GM18520 (cell line): Measurements from ENCODE around the gene TRIM24.

Experiments used
- ATAC-seq: cut with Tn5 transposase; IDR thresholded peaks from one replicate; pipeline ENCODE4 v1.9.1; 2021; ENCODE audit not compliant: unreplicated experiment

The TRIM24 gene

DNA sequence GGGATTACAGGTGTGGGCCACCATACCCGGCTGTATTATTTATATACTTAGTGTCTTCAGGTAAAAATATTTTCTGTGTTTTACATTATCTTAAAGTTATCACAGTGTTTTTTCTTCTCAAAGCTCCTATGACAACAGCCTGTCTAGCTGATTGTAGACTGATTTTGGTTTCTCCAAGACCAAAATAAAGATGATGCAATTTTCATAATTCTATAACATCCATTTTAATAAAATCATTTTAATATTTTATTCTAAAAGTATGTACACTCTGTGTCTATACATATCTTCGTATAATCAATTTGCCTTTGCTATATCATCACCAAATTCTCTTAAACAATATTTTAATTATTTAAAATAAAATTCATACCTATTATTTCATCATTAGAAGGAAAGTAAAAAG is 108.6 kb downstream of the TRIM24 start:
- ATAC-seq: no peak

DNA sequence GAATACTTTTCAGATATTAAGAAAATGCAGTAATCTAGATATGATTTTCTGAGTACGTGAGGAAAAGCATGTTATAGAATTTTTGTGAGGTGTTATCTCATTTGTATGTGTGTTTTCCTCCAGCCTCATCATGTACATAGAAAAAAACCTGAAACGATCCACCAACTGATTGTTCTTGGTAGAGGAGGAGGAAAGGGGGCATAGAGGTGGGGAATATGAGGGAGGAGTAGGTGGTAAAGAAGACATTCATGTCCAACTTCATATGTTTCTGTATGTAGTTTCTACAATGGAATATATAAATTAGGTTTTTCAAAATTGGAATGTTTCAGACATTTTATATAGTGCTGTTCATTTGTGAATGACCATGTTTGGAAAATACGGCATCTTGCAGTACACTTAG is 109.4 kb downstream of the TRIM24 start:
- no peak for ATAC-seq

DNA sequence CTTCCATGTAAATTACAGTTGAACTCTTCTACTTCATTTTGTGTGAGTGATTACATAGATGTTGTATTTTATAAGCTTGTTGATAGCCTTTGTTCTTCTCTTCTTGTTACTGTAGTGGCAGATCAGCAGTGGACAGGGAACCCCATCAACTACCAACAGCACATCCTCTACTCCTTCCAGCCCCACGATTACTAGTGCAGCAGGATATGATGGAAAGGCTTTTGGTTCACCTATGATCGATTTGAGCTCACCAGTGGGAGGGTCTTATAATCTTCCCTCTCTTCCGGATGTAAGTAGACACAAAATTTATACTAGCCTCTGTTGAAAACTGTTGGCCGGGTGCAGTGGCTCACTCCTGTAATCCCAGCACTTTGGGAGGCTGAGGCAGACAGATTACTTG is 110.7 kb downstream of the TRIM24 start:
- no peak for ATAC-seq

DNA sequence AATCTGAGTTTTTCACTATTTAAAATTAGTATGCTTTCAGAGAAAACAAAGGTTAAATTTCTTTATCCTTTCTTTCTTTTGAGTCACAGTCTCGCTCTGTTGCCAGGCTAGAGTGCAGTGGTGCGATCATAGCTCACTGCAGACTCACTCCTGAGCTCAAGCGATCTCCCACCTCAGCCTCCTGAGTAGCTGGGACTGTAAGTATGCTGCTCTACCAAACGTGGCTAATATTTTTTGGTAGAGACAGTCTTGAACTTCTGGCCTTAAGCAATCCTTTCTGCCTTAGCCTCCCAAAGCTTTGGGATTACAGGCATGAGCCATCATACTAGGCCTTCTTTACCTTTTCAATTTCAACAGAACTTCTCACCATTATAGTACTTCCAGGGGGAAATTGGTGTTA is 113.7 kb downstream of the TRIM24 start:
- no peak for ATAC-seq

DNA sequence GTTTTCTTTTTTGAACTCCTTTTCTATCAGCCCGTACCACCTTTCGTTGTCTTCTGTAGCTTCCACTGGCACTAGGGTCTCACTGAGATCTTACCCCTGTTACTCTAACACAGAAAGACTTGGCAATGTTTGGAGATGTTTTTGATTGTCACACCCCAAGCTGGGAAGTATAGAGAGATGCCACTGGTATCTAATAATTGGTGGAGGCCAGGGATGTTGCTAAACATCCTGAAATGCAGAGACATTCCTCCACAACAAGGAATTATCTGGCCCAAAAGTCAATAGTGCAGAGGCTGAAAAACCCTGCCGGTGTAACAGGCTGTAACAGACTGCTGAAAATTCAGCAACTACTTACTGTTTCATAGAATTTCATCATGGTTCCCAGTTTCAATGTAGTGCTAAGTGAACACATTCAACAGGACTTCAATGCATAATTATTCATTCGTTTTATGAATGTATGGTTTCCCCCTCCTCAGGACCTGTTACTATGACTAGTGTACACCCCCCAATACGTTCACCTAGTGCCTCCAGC is 115.9 kb downstream of the TRIM24 start:
- ATAC-seq: no peak

DNA sequence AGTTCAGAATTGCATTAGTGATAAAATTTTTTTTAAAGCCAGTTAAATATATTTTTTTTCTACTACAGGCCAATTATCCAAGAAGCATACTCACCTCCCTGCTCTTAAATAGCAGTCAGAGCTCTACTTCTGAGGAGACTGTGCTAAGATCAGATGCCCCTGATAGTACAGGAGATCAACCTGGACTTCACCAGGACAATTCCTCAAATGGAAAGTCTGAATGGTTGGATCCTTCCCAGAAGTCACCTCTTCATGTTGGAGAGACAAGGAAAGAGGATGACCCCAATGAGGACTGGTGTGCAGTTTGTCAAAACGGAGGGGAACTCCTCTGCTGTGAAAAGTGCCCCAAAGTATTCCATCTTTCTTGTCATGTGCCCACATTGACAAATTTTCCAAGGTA is 119.1 kb downstream of the TRIM24 start:
- ATAC-seq: no peak

DNA sequence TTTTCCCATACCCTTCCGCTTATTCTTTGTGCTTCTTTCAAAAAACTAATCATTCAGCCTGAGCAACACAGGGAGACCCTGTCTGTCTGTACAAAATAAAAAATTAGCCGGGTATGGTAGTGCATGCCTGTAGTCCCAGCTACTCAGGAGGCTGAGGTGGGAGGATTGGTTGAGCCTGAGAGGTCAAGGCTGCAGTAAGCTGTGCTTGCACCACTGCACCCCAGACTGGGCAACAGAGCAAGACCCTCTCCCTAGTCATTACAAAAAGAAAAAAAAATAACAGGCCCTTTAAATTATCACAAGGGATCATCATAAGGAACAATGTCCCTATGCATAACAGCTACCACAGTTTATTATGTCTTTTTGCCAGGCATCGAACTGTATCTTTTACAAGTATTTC is 119.6 kb downstream of the TRIM24 start:
- no peak for ATAC-seq

DNA sequence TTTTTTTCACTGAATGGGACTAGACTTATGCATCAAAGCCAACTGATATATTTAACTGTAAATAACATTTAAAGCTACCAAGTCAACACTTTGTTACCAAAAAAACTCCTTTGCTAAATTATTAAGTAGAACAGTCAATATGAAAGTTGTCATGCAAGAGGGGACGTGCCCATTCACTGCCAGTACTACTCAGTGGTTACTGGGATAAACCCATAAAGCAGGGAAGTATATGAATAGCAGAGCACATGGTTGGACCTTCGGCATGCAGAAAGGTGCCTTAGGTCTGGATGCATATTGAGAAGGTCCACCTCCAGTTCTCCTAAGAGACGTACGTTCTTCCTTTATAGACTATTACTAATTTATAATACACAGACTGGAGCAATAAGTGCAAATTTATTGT is 121.0 kb downstream of the TRIM24 start:
- ATAC-seq: peak; percentile 63

DNA sequence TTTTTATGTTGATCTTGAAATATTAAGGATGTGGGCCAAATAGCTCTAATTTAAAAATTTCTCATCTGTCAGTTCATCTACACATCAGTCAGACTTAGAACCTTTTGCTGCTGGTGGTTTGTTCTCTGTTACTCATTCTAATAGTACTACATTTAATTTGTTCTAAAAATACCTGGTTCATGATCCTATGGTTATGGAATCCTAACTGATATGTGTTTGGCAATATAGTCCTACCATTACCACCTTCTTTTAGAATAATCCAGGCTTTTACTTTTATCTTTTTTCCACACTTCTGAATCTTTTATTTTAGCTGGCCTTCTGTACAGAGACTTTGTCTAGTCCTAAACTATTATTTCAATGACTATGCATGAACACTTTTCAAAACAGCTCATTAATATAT is 124.2 kb downstream of the TRIM24 start:
- ATAC-seq: no peak

DNA sequence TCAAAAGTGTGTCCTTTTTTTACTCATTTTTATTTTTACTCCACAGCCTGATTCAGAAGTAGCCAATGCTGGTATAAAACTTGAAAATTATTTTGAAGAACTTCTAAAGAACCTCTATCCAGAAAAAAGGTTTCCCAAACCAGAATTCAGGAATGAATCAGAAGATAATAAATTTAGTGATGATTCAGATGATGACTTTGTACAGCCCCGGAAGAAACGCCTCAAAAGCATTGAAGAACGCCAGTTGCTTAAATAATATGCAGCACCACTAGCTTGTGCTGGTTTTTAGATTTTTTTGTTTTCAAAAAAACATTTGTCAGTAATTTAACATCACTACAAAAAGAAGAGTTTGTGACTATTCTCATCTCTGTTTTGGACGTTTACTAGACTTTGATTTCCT is 124.6 kb downstream of the TRIM24 start:
- ATAC-seq: no peak

DNA sequence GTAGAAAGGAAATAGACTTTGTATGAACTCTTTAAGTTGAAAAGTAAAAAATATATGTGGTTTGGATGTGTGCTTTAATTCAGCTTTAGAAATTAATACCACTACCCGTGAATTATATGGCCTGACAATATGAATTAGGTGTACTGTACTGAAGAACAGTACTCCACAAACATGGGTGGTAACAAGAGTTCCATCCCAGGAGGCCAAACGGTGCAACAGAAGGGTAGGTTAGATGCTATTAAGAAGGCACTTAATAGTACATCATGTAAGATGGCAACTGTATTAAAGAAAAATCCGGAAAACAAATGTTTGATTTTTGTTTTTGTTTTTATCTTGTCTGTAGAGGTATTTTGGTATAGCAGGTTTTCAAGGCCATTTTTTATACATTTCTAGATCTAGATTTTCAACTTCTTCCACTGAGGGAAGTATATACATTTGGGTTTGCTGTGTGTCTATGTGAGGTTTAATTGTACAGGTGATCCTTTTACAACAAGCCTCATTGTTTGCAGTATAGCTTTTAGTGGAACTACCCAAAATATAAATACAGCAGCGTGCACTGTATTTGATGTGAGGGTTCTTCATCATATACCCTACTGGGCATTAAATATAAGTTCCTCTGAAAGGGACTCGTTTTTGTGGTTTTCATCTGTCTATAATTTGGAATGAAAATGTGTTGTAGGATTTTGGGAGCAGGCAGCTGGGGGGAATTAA is 125.4 kb downstream of the TRIM24 start:
- ATAC-seq: no peak

DNA sequence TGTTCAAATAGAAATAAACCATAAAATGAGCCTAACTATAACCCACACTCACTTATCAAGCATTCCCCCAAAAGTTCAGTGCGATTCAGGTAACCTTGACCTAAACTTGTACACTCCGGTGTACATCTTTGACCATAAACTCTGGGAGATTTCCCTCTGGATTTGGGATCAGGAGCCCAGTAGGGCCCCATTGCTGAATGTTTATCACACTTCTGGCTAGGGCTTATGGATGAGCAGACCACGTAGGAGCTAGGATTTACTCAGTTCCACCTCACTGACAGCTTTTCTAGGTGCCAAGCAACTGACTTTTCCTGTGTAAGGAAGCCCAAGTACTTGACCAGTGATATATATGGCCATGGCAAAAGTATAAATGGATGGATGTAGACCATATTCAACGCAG is 127.4 kb downstream of the TRIM24 start:
- ATAC-seq: no peak

DNA sequence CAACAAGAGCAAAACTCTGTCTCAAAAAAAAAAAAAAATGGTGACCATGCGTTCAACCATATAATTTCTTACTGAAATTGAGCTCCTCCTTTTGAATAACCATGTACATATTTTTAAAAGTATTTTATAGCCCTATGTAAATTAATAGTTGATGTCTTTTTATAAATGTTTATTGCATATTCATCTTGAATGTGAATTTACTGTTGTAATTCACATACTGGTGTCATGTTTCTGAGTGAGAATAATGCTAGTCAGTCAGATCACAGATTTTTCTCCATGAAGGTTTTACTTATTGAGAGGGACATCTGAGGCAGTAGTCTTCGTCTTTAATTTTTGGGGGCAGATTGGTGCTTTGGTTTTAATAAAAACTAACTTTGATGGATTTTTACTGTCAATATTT is 128.9 kb downstream of the TRIM24 start:
- no peak for ATAC-seq

DNA sequence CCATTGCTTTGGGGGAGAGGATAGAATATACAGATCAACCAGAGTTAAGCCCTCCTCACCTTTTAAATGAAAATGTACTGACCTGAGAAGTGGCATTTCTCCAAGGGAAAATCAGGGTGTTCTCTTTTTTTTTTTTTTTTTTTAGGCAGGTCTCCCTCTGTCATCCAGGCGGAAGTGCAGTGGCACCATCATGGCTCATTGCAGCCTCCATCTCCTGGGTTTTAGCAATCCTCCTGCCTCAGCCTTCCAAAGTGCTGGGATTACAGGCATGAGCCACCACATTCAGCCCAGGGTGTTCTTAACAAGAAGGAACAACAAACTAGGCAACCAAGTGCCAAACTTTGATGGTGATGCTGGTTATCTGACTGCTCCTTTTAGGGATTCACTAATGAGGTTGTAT is 130.1 kb downstream of the TRIM24 start:
- ATAC-seq: no peak

DNA sequence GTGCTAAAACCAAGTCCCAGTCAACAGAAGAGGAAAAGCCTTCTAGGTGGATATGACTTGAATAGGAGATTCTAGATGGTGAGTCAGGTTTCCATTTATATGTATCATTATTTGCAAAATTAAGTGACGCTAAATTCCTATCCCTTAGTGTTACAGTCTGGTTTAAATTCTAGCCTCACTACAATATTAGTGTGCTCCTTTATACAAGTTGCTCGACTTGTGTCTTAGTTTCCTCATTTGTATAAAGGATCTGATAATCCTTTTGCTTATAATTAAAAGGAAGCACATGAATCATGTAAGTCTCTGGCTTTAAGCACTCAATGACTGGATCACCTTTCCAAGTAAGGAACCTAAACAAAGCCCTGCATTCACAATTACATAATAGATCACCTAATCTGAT is 135.4 kb downstream of the TRIM24 start:
- no peak for ATAC-seq

DNA sequence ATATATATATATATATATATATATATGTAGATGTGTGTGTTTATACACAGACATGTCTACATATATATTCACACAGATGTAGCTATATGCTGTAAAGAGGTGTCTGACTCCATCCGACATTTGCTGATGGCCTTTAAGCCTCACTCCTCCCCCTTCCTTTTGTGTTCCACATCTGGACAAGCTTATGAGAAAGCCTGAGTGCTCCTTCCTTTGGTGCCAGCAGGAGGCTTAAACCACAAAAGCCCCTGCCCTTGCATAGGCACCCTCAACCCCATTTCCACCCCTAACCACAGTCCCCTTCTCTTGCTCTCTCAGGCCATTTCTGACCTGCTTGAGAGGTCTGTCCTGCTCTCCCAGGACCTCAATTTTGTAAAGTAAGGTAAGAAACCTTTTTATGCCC is 142.4 kb downstream of the TRIM24 start:
- no peak for ATAC-seq

DNA sequence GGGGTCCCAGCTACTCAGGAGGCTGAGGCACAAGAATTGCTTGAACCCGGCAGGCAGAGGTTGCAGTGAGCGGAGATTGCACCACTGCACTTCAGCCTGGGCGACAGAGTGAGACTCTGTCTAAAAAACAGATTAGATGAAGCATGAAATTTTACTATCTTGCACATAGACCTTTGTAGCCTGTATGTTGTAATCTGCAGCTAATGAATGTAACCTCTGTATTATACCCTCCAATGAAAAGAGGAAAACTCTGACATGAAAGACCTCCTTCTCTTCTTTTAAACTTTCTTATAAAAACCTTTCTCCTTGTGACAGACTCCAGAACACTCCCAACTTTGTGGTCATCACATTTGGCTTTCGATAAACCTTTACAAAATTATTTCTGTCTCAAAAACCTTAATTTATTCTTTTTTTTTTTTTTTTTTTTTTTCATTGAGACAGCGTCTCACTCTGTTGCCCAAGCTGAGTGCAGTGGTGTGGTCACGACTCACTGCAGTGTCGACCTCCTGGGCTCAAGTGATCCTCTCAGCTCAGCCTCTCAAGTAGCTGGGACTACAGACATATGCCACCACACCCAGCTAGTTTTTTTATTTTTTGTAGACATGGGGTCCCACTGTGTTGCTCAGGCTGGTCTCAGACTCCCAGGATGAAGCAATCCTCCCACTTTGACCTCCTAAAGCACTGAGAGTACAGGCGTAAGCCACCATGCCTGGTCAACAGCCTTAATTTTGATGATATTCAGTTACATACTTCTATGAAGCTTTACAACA is 143.7 kb downstream of the TRIM24 start:
- no peak for ATAC-seq

DNA sequence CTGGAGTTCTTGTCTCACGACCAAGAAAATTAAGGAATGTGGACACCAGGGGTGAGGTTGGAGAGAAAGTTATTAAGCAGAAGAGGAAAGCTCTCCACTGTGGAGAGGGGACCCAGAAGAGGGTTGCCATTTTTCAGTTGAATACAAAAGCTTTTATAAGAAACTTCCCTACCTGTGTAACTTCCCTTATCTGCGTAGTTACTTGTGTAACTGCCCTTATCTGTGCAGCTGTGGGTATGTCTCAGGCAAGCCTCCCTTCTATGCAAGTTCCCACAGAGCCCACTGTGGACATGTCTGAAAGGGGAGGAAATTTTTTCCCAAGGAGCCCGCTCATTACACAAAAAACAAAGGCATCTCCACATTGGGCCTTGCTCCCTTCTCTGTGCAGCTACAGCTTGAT is 146.2 kb downstream of the TRIM24 start:
- no peak for ATAC-seq

DNA sequence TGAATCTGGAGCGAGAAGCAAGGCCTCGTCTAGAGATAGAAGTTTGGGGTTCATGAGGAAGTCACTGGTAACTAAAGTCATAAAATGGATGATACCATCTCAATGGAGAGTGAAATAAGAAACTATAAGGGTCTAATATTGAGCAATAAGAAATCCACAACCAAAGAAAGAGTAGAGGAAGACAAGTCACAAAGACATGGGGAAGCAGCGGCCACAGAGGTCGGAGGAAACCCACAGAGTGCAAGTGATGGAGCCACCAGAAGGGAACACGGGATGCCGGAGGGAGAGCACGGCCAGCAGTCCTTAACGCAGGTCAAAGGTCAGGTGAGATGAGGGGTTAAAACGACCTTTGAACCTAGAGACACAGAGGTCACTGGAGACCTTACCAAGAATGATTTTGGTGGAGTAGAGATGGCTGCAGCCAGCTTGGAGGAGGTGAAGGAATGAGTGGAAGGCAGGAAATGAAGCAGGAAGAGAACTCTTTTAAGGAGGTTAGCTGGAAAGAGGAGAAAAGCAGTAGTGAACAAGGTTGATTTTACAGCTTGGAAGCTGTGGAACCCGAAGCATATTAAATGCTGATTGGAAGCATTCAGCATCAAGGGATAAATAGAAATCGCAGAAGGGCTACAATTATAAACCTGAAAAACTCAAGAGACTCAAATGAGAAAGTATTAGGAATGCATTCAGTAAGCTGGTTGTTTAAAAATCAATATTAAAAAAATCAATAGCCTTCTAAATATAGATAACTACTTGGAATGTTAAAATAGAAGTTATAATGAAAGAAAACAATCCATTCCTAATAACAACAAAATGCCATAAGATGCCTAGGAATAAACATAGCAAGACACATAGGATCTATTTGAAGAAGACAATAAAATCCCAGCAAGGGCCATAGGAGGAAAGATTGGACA is 147.4 kb downstream of the TRIM24 start:
- ATAC-seq: no peak

DNA sequence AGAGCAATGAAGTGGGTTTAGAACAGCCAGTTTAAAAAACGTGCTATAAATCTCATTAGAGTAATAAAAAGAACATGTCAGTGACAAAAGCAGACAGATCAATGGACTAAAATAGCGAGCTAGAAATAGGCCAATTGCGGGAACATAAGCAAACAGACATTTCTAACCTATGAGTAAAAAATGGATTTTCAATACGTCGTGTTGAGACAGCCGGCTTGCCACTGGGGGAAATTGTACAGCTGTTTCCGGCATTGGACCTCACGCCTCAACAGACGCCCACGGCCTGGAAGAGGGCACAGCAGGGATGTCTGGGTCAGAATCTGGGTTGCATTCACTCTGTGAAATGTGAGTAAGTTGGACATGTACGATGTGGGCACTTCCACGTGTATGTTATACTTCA is 148.2 kb downstream of the TRIM24 start:
- peak; percentile 60 for ATAC-seq

DNA sequence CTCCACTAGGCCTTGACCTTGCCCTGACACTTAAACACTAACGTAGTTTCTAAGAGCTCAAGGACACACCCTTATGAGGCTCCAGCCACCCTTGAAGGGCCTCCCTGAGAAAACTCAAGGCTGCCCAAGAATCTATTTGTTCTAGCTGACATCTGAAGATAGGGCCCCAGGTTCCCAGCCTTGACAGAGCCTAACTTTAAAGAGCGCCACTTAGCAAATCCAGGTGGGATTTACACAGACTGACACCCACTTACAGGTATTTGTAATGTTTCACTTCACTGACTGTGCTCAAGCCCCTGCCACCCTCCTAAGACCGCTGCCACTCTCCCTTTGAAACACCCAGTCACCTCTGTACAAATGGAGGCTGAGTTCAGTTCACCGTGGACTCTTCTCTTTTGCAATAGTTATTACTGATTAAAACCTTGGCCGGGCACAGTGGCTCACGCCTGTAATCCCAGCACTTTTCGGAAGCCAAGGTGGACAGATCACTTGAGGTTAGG is 150.7 kb downstream of the TRIM24 start:
- no peak for ATAC-seq
